HG03575 (cell line): ENCODE results near the gene ST3GAL6.

Source experiments
- ATAC-seq: cut with Tn5 transposase; IDR thresholded peaks from one replicate; pipeline ENCODE4 v1.9.1; 2021; ENCODE audit not compliant: unreplicated experiment, insufficient number of reproducible peaks, low FRiP score; ENCODE audit errors: extremely low read depth

Gene ST3GAL6, protein sequence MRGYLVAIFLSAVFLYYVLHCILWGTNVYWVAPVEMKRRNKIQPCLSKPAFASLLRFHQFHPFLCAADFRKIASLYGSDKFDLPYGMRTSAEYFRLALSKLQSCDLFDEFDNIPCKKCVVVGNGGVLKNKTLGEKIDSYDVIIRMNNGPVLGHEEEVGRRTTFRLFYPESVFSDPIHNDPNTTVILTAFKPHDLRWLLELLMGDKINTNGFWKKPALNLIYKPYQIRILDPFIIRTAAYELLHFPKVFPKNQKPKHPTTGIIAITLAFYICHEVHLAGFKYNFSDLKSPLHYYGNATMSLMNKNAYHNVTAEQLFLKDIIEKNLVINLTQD

DNA sequence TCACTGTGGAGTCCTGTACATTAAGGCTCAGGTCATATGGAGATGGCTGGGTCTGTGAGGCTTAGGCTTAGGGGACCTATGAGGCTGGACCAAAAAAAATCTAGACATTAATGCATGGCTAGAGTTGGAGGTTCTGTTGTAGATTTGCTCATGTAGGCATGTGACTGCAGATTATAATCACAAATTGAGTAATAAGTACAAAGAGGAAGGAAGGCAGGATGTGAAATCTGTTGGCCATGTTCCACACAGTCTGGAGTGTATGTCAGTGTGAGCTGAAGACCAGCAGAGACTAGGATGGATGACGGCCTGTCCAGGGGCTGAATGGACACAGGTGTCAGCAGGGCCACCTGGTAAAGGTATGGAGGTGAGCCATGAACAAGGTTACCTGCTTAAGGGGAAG is at the start of gene ST3GAL6:
TSS of gene ST3GAL6 (plus strand) at position 265 of the 400 bp plus-strand sequence. CDS start 5,101 bp downstream, outside the sequence.
- ATAC-seq, result no peak

DNA sequence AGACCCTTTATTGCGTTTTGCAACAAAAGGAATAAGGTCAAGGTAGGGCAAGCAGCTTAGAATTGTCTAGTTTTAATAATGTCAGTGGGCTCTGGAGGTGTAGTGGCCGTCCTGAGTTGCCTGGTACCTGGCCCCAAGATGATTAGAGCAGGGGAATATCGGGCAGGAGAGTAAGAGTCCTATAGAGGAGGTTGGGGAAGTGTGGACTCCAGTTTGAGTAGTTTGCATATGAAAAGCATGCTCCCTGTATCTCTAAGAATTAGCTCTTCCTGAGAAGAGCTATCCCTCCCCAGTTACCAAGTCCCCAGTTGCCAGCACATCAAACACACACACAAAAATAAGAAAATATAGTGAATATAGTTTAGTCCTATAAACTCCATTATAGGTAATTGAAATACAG is 49.2 kb upstream of the ST3GAL6 start:
- ATAC-seq, result no peak

DNA sequence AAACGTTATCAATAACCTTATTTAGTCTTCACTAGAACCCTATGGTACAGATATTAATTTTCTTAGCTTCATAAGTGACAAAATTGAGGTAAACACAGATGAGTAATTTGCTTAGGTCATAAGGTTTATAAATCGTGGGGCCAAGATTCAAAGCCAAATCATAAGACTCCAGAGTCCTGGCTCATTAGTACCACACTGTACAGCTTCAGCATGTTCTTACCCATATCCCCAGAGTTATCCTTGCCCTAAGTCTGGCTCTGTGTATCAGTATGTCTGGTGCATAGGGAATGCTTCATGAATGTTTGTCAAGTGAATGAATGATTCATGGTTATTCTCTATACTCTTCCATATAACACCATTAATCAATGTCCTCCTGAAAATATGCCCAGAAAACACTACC is 45.6 kb upstream of the ST3GAL6 start:
- no peak for ATAC-seq

DNA sequence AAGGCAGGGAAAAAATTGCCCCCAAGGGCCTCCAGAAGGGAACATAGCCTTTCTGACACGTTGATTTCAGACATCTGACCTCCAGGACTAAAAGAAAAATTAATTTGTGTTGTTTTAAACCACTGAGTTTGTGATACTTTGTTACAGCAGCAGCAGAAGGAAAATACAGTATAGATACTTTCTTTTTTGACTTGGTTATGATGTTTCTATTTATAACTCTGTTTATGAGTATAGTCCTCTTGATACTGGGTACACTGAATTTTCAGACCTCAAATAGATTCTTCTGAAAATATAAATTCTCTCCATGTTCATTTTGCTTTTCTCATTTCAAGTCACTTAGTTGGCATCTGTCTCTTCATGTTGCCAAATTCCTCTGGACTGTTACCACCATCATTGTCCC is 44.4 kb upstream of the ST3GAL6 start:
- no peak for ATAC-seq

DNA sequence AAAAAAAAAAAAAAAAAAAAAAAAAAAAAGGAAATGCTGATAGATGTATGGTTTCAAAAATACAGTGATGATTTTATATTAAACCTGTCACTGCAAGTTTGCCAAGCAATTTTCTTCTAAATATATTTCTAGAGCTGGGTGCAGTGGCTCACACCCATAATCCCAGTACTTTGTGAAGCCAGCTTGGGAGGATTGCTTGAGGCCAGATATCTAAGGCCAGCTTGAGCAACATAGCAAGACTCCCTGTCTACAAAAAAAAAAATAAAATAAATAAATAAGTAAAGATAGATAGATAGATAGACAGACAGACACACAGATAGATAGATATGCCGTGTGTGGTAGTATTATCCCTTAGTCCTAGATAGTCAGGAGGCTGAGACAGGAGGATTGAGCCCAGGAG is 41.4 kb upstream of the ST3GAL6 start:
- ATAC-seq, result no peak

DNA sequence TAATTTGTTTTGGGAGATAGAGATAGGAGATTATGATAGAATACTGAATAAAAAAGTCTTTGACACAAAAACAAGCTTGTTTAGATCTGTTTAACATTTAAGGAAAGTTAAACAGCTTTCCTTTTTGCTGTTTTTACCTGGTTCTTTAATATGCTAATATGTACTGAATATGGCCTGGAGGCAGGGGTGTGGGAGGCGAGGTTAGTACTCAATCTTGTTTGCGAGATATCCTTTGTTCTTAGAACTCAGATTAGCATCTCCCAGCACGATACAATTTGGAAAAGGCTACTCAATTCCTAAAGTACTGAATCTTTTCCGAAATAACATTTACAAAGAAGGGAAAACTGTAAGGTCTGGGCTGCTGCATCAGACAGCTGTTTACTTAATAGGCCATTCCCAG is 40.8 kb upstream of the ST3GAL6 start:
- ATAC-seq, result no peak

DNA sequence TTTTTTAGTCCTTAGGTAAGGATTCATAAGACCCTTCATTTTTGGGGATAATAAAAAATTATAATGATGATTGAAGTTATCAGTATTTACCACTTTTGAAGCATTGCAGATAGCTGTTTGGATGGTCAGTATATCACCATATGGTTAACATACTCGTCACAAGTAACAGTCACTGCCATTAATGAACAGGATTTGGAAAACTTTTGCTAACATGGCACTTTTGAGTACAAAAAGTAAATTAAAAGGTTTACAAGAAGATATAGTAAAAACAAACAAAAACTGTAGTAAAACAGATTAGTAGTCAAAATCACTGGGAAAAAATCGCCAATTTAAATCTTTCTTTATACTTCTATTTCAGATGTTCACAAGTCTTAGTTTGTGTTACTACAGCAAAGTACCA is 37.8 kb upstream of the ST3GAL6 start:
- no peak for ATAC-seq

DNA sequence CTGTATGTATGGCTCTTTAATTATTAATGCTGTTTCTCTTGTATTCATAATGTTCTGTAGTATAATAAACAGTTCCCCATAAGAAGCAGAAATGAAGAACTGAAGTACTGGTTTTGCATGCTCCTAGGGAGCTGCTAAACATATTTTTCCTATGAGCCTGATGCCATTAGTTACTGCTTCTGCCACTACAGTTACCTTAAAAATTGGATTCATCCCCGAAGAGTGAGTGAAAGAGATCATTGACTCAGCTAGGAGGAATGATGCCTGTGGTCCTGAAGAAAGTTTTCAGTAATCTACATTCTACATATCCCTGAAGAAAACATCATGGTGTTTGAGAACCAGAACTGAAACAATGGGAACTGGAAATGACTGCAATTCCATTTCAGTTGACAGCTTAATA is 37.1 kb upstream of the ST3GAL6 start:
- ATAC-seq, result no peak

DNA sequence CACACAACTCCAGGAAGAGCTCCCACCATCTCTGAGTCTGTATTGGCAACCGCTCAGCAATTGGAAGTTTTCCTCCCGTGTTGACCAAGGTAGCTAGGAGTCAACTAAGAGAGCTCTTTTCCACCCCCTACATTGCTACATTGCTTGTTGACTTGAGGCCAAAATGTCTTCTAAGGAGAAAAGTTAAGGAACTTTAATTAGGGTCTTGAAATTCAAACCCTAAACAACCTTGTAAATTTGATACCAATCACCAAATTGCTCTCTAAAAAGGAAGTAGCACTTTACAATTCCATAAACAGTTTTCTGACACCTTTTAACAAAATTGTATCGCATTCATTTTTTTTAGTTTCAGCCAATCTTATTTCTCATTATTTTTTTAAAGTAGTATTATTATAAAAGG is 35.5 kb upstream of the ST3GAL6 start:
- ATAC-seq, result no peak

DNA sequence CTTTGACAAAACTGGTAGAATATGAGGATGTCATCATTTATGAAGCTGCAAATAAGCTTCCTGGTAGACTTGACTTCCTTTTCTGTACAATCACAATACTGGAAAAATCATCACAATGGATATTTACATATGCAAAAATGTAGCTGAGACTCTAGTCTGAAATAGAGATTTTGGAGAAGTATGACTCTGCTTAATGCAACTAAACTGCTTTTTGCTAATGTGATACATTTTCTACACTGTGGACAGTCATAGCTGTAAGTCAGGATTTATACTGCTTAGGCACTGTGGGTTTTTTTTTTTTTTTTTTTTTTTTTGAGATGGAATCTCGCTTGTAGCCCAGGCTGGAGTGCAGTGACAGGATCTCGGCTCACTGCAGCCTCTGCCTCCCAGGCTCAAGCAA is 34.5 kb upstream of the ST3GAL6 start:
- ATAC-seq, result no peak

DNA sequence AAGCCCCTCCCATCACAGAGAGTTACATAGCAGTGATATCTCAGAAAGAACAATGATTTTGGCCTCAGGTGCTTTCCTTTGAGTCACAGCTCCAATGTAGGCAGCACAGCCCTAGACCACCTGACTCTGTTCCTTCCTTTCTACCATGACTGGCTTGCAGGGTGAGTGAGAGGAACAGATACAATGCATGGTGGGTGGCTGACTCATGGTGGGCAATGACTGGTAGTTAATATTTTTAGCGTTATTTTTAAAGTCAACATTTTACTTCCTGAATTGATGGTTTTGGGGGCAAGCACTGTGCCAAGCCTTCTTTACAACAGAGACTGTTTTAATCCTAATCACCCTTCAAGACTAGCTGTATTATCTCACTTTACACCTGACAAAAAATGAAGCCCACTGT is 32.8 kb upstream of the ST3GAL6 start:
- peak; percentile 46 for ATAC-seq

DNA sequence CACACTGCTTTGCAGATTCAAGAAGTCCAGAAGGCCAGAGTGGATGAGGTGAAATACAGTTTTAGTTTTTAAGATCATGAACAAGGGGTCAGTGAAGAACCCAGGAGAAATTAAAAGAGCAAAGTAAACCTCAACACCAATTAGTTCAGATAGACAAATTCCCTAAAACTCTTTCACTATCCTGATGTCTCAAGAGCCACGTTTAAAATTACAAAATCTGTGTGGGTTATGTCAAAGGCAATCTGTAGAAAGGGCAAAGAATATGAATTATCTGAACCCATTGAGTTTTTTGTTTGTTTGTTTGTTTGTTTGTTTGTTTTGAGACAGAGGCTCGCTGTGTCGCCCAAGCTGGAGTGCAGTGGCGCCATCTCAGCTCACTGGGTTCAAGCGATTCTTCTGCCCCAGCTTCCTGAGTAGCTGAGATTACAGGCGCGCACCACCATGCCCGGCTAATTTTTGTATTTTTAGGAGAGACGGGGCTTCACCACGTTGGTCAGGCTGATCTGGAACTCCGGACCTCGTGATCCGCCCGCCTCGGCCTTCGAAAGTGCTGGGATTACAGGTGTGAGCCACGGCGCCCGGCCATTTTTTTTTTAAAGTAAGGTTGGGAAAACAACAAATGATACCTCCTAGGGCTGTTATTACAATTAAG is 32.1 kb upstream of the ST3GAL6 start:
- no peak for ATAC-seq

DNA sequence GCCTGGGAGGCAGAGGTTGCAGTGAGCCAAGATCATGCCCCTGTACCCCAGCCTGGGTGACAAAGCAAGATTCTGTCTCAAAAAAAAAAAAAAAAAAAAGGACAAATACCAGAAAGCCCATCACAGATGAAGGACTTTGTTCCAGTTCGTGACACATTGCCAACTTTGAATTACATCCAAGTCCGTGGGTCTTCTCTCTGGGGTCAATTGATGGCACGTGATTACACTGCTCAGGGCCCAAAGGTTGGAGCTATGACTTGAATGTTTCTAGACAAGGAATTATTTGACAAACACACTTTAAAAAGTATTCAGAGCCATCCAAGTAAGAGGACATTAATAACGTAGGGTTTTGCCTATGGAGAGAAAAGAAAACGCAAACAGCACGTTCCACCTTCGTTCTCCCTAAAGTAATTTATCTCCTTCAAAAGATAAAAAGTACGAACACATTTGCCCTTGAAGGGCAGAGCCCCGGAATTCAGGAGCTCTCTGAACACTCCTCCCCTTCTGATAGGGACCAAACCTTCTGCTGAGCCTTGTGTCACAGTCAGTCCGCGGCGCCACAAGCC is 31.3 kb upstream of the ST3GAL6 start:
- ATAC-seq, result peak; percentile 37

DNA sequence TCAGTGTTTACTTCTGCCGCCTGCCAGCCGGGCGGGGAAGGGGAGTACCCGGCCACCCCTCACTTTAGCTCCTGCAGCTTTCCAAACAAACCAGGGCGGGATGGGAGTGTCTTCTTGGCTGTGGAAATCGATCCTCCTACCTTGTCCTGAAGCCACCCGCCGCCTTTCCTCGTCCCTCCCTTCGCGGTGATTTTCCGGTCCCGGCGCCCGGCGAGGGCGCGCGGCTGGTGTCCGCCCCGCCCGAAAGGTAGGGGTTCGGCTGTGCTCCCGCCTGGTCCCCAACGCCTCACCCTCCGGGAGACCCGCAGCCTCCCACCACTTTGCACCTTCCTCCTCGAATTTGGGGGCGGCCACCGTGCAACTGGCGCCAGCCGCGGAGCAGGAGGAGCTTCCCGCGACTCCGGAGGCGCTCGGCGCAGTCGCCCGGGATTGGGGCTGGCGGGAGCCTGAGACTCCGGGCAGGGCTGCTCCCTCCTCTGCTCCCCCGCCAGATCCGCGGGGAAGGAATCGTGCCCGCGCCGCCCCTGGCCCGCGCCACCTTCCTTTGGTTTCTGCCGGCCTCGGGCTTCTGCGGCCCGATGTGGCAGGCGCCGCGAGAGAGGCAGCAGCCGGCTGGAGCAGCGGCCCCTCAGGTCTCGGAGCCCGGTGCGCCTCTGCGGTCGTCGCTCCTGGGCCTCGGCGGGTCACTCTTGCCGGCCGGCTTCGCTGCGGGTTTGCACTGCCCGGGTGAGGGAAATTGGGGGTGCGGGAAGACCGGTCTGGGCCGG is 30.7 kb upstream of the ST3GAL6 start:
- no peak for ATAC-seq

DNA sequence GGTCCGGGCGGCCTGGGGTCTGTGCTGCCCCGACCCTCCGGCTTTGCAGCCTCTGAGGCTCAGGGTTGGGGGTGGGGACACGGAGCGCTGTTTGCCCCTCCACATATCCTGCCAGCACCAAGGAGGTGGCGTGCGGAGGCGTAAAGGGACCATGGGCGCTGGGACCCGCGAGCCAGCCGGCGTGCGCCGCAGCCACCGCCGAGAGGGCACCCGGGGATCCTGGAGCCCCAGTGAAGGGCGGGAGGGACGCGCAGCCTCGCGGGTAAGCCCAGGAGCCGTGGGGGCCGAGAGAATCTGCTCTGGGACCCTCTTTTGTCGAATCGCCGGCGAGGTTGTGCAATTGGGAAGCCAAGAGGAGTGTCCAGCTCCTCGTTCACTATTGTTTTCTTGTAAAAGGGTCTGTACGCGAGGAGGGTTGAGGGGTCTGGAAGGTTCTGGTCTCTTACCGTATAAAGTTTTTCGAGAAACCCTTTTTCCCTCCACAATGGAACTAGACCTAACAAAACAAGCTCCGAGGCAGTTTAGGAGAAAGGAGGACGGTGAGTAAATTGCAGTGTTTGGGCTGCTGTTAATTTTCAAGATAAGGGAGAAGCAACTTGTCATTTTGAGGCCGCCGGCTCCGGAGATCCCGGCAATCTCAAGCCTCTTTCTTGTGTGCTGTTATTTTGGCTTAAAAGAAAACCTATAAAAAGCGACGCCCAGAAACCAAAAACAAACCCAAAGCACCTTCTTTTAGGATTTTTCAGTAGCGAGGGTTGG is 29.9 kb upstream of the ST3GAL6 start:
- no peak for ATAC-seq

DNA sequence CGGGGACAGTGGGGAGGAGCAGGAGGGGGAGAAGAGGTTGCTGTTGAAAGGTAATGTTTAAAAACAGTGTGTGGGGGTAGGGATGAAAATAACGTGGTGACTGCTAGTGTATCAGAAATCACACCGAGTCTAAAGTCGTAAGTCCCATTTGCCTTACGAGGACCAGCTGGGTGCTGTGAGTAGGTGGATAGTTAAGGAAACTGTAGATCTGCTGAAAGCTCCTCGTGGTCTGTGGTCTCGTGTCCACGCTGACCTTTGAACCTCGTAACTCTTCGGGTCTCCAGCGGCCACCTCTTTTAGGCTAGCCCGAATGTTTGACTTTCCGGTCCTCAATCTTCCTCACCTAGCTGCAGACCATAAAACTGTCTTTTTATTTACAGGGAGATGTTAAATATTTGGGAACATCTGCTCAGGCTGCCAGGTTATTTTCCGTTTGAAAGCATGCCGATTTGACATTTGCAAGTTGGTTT is 29.3 kb upstream of the ST3GAL6 start:
- no peak for ATAC-seq

DNA sequence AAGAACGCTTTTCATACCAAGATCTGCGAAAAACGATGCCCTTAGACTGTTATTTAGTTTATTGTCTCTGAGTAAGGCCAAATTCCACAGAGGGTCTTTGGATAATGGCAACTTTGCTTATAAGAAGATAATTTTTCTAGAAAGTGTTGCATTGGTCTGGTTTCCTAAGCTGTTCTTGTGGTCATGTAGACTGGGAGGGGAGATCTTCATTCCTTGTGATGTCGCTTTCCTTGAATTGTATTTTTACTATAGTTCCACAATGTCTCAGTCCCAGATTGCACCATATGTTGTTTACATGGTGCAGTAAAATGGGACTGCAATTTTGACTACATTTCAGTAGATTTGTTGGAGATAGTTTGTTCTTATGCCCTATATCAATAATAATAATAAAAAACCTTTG is 28.8 kb upstream of the ST3GAL6 start:
- no peak for ATAC-seq

DNA sequence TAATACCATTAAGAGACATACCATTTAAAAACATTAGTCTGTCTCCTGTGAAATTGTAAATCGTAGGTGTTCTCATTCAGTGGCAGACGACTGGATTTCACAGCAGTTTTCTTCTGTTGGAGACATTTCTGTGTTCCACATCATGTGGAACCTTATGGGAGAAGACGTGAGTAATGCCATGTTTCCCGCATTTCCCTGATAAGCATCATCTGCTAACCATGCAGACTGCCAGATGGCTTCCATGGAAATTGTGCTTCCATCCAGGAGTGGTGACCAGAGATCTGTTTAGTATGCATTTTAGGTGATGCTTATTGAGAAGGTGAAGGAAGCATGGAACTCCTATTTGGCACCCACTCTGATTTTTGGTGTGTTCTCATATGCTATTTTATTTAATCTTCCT is 28.4 kb upstream of the ST3GAL6 start:
- ATAC-seq, result no peak

DNA sequence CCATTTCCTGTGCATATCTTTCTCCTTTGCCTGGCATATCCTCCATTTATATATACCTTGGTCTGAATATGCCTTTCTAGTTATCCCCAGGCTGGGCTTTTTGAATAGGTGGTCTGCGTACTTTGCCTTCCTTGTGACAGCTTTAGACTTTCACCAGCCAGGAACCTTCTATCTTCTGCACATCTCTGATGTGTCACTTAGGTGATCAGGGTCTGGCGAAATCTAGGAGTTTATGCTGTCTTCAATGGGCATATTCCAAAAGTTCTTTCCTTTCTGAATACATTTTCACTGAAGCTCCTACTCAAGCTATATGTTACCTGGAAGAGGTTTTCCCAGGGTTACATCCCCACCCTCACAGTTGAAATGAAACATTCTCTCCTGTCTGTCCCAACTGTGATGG is 27.8 kb upstream of the ST3GAL6 start:
- no peak for ATAC-seq
